ENCODE measurements around the gene ANAPC16.
"Not testable (repeated sequence)": the region's sequence is repeated elsewhere in the genome, so short reads cannot be mapped to it uniquely, and the experiment has no call there.

The ANAPC16 gene

DNA sequence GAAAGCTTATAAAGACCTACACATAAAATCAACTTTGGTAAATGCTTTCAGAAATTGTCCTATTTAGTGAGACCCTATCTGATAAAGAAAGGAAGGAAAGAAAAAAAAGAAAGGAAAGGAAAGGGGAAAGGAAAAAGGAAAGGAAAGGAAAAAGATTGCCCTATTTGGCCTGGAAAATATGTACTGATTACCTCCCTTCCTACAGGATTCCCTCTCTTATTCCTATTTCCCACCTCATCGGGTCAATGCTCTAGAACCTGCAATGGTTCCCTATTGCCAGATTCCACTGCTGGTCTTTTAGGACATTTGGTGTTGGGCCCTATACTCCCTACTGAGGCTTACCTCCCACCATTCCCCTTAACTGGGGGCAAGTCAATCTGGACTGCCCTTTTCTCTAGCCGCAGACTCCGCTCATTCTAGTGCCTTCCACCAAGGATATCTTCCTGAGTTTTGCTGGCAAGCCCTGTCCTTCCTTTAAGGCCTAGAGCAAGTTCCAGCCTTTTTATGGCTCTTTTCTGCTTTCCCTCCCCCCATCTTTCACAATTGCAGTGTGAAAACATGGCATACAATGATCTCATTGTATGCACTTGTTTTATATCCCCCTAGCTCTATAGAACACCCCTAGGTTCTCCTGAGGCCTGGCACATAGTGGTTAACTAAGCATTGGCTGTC is 62.3 kb downstream of the ANAPC16 start:
- no peak for DNase-seq (ENCODE audit: low read depth in 2 of 2)

DNA sequence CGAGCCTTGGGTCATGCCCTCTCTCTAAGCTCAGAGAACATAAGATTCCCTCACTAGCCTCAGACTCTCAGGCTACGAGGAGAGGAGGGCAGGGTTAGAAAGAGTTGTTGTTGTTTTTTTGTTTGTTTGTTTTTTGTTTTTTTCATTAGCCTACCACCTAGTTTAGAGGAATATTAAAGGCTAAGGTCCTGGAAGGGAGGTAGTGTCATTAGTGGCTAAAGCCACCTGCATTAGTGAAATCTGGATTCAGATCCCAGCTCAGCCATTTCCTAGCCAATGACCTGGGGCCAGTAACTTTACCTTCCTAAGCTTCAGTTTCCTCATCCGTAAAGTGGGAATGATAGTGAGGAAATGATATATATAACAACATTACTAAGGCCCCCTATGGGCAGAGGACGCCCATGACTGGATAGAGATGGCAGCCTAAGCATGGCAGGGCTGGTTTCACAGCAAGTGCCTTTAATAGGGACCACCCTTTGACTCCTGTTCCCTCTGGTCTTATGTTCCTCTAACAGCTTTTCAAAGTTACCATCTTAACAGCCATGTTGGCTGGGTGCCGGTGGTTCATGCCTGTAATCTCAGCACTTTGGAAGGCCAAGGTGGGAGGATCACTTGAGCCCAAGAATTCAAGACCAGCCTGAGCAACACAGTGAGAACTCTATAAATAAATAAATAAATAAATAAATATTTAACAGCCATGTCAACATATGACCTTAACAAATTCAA is 63.0 kb downstream of the ANAPC16 start:
- no peak for DNase-seq (ENCODE audit: low read depth in 2 of 2)

DNA sequence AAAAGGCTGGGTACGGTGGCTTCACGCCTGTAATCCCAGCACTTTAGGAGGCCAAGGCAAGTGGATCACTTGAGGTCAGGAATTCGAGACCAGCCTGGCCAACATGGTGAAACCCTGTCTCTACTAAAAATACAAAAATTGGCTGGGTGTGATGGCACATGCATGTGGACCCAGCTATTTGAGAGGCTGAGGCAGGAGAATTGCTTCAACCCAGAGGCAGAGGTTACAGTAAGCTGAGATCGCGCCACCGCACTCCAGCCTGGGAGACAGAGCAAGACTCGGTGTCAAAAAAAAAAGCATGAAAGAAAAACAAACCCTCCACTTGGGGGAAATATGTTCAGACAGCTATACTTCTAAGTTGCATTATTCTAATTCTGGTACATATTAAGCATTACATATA is 63.8 kb downstream of the ANAPC16 start:
- not testable (repeated sequence) for DNase-seq (ENCODE audit: low read depth in 2 of 2)

DNA sequence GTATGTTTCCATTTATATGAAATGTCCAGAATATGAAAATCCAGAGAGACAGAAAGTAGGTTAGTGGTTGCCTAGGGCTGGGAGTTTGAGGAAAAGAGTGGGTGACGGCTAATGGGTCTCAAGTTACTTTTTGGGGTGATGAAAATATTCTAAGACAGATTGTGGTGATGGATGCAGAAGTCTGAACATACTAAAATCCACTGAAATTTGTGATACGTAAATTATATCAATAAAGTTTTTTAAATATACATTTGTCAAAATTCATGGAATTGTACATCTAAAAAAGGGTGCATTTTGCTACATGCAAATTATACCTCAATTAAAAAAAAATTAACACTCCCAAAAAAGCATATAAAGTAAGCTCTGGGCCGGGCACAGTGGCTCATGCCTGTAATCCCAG is 67.3 kb downstream of the ANAPC16 start:
- no peak for DNase-seq (ENCODE audit: low read depth in 2 of 2)
